ENCODE results near the gene NACC1.

NACC1 gene

DNA sequence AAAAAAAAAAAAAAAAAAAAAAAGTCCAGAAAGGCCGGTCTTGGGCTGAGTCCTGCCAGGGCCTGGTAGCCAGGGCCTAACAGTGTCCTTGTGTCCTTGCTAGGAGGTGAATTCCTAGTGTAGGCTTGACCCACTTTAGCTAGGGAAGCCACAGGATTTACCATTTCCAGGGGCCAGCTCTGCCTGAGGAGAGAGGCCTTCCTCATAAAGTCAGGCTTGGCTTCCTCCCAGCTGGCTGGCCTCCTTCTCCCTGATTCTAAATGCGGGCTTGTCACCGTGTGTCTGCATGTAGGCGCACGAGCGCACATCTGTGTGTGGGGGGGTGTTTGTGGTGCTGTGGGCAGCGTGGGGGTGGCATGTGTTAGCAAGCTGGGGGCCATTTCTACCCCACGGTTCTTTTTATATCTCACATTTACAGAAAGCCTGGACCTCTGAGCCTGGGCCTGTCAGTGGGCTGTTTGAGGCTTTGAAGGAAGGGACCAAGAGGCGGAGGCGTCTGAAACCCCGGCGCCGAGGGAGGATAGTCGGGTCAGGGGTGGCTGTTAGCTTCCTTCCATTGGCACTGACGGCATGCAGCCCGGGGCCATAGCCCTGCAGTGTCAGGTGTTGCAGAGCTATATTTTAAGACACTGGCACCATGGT, 63.8 kb downstream of the NACC1 start:
- H3K27ac ChIP-seq (ENCODE audit: extremely low read depth, low read depth, low read length) = peak overlapping the region; percentile 17
- CTCF ChIA-PET = interaction anchor here (0.6 to 2.5 kb wide), 7 partner anchors 9 to 253 kb away, joined by 3 to 13 read pairs (median 3); no protein-coding TSS in a partner anchor
- POLR2A ChIA-PET = interaction anchor here (0.6 to 2.6 kb wide), 9 partner anchors 13 to 955 kb away, joined by 3 to 18 read pairs (median 4); no protein-coding TSS in a partner anchor
- H3K4me1 ChIP-seq (ENCODE audit: control insufficient read depth, insufficient read depth, low read length) = no peaks in the 10 kb centered on the region; the same call in 1 of the 2 replicates
- H3K4me3 ChIP-seq (ENCODE audit: low read depth, low read length) = no peak overlapping the region
- no peaks in the 10 kb centered on the region for H3K36me3 ChIP-seq (ENCODE audit: control insufficient read depth in 2 of 2, insufficient read depth in 1 of 2, low read length in 2 of 2)
- no peaks in the 10 kb centered on the region for H3K9me3 ChIP-seq (ENCODE audit: control insufficient read depth, insufficient read depth, low read depth, low read length)
- TF ChIP-seq, protein P1, sequence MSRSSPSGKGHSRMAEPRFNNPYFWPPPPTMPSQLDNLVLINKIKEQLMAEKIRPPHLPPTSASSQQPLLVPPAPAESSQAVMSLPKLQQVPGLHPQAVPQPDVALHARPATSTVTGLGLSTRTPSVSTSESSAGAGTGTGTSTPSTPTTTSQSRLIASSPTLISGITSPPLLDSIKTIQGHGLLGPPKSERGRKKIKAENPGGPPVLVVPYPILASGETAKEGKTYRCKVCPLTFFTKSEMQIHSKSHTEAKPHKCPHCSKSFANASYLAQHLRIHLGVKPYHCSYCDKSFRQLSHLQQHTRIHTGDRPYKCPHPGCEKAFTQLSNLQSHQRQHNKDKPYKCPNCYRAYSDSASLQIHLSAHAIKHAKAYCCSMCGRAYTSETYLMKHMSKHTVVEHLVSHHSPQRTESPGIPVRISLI (tag by site-specific recombination; IDR thresholded peaks at IDR 0.05) = peak; percentile 78; the same call in 1 of the 2 replicates
- no peak for TF ChIP-seq SP2 (tag by site-specific recombination; IDR thresholded peaks at IDR 0.05)
- peak; percentile 84 for TF ChIP-seq GLIS1 (tag by site-specific recombination; IDR thresholded peaks at IDR 0.05)
- TF ChIP-seq, protein P2, sequence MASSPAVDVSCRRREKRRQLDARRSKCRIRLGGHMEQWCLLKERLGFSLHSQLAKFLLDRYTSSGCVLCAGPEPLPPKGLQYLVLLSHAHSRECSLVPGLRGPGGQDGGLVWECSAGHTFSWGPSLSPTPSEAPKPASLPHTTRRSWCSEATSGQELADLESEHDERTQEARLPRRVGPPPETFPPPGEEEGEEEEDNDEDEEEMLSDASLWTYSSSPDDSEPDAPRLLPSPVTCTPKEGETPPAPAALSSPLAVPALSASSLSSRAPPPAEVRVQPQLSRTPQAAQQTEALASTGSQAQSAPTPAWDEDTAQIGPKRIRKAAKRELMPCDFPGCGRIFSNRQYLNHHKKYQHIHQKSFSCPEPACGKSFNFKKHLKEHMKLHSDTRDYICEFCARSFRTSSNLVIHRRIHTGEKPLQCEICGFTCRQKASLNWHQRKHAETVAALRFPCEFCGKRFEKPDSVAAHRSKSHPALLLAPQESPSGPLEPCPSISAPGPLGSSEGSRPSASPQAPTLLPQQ (tag by site-specific recombination; IDR thresholded peaks at IDR 0.05) = no peak
- no peak for TF ChIP-seq ZNF133 (tag by site-specific recombination; IDR thresholded peaks at IDR 0.05)
- TF ChIP-seq ZNF555 (tag by site-specific recombination; conservative IDR thresholded peaks at IDR 0.05) = no peak
- TF ChIP-seq, protein P3, sequence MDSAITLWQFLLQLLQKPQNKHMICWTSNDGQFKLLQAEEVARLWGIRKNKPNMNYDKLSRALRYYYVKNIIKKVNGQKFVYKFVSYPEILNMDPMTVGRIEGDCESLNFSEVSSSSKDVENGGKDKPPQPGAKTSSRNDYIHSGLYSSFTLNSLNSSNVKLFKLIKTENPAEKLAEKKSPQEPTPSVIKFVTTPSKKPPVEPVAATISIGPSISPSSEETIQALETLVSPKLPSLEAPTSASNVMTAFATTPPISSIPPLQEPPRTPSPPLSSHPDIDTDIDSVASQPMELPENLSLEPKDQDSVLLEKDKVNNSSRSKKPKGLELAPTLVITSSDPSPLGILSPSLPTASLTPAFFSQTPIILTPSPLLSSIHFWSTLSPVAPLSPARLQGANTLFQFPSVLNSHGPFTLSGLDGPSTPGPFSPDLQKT (IDR thresholded peaks at IDR 0.05; ENCODE audit: borderline replicate concordance, low read depth, low read length) = no peak
- no peak for TF ChIP-seq ZNF837 (tag by site-specific recombination; IDR thresholded peaks at IDR 0.05)
- no peak for TF ChIP-seq ZNF677 (tag by site-specific recombination; IDR thresholded peaks at IDR 0.05)
- peak; percentile 31; the same call in 1 of the 2 replicates for TF ChIP-seq PRDM10 (tag by site-specific recombination; IDR thresholded peaks at IDR 0.05)
- peak; percentile 99 for TF ChIP-seq EGR2 (tag by site-specific recombination; IDR thresholded peaks at IDR 0.05; ENCODE audit: low read depth)
- no peak for TF ChIP-seq ZNF704 (tag by site-specific recombination; IDR thresholded peaks at IDR 0.05)
- no peak for TF ChIP-seq ZNF768 (tag by site-specific recombination; IDR thresholded peaks at IDR 0.05)
- no peak for TF ChIP-seq ZNF140 (tag by site-specific recombination; IDR thresholded peaks at IDR 0.05)
- TF ChIP-seq ZFP41 (tag by site-specific recombination; IDR thresholded peaks at IDR 0.05; ENCODE audit: borderline replicate concordance) = no peak
- no peak for TF ChIP-seq ZNF214 (tag by site-specific recombination; IDR thresholded peaks at IDR 0.05; ENCODE audit: borderline replicate concordance)
- TF ChIP-seq CTCF (tag by site-specific recombination; IDR thresholded peaks at IDR 0.05) = no peak
- no peak for TF ChIP-seq BCL11A (tag by site-specific recombination; IDR thresholded peaks at IDR 0.05; ENCODE audit: low read depth)
- no peak for TF ChIP-seq ZNF248 (tag by site-specific recombination; IDR thresholded peaks at IDR 0.05)
- TF ChIP-seq, protein P4, sequence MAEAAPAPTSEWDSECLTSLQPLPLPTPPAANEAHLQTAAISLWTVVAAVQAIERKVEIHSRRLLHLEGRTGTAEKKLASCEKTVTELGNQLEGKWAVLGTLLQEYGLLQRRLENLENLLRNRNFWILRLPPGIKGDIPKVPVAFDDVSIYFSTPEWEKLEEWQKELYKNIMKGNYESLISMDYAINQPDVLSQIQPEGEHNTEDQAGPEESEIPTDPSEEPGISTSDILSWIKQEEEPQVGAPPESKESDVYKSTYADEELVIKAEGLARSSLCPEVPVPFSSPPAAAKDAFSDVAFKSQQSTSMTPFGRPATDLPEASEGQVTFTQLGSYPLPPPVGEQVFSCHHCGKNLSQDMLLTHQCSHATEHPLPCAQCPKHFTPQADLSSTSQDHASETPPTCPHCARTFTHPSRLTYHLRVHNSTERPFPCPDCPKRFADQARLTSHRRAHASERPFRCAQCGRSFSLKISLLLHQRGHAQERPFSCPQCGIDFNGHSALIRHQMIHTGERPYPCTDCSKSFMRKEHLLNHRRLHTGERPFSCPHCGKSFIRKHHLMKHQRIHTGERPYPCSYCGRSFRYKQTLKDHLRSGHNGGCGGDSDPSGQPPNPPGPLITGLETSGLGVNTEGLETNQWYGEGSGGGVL (tag by site-specific recombination; IDR thresholded peaks at IDR 0.05) = no peak
- no peak for TF ChIP-seq PRDM1 (tag by site-specific recombination; IDR thresholded peaks at IDR 0.05)
- TF ChIP-seq, protein P5, sequence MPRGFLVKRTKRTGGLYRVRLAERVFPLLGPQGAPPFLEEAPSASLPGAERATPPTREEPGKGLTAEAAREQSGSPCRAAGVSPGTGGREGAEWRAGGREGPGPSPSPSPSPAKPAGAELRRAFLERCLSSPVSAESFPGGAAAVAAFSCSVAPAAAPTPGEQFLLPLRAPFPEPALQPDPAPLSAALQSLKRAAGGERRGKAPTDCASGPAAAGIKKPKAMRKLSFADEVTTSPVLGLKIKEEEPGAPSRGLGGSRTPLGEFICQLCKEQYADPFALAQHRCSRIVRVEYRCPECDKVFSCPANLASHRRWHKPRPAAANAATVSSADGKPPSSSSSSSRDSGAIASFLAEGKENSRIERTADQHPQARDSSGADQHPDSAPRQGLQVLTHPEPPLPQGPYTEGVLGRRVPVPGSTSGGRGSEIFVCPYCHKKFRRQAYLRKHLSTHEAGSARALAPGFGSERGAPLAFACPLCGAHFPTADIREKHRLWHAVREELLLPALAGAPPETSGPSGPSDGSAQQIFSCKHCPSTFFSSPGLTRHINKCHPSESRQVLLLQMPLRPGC (tag by site-specific recombination; IDR thresholded peaks at IDR 0.05) = no peak
